ENCODE measurements around the gene RASAL1.

The RASAL1 gene

GRCh38 chr12:113152835-113153814, 17.6 kb upstream of the RASAL1 start (continued):
- TF ChIP-seq ZIC2 (tag by site-specific recombination; IDR thresholded peaks at IDR 0.05): peak; percentile 77
- no peak for TF ChIP-seq ZNF133 (tag by site-specific recombination; IDR thresholded peaks at IDR 0.05)
- no peak for TF ChIP-seq ZBTB49 (tag by site-specific recombination; IDR thresholded peaks at IDR 0.05; ENCODE audit: low read depth)
- no peak; the same call in 1 of the 2 replicates for TF ChIP-seq MEIS1 (CRISPR knock-in tag; IDR thresholded peaks at IDR 0.05; ENCODE audit: borderline replicate concordance)
- TF ChIP-seq ZNF549 (tag by site-specific recombination; IDR thresholded peaks at IDR 0.05): no peak
- peak; percentile 15 for TF ChIP-seq GLIS1 (tag by site-specific recombination; IDR thresholded peaks at IDR 0.05)
- TF ChIP-seq ZNF624 (tag by site-specific recombination; IDR thresholded peaks at IDR 0.05): no peak
- no peak for TF ChIP-seq KLF10 (tag by site-specific recombination; IDR thresholded peaks at IDR 0.05)
- TF ChIP-seq ZEB2 (tag by site-specific recombination; IDR thresholded peaks at IDR 0.05): peak; percentile 42; the same call in 1 of the 2 replicates
- no peak for TF ChIP-seq ZNF747 (tag by site-specific recombination; IDR thresholded peaks at IDR 0.05)
- peak; percentile 53; the same call in 1 of the 2 replicates for TF ChIP-seq SP7 (tag by site-specific recombination; IDR thresholded peaks at IDR 0.05)
- TF ChIP-seq ZNF692 (tag by site-specific recombination; IDR thresholded peaks at IDR 0.05): peak; percentile 100
- no peak for TF ChIP-seq KLF16 (tag by site-specific recombination; IDR thresholded peaks at IDR 0.05)
- TF ChIP-seq ZNF830 (tag by site-specific recombination; IDR thresholded peaks at IDR 0.05; ENCODE audit: low read depth): no peak
- peak; percentile 82; the same call in 1 of the 2 replicates for TF ChIP-seq ZFP37 (tag by site-specific recombination; IDR thresholded peaks at IDR 0.05)
- no peak for TF ChIP-seq ZFP3 (tag by site-specific recombination; IDR thresholded peaks at IDR 0.05; ENCODE audit: low read depth)
- TF ChIP-seq ZNF138 (tag by site-specific recombination; IDR thresholded peaks at IDR 0.05; ENCODE audit: borderline replicate concordance): no peak
- no peak for TF ChIP-seq ZNF184 (tag by site-specific recombination; IDR thresholded peaks at IDR 0.05)
- TF ChIP-seq TSHZ1 (tag by site-specific recombination; IDR thresholded peaks at IDR 0.05; ENCODE audit: borderline replicate concordance): no peak
- TF ChIP-seq ZNF645 (tag by site-specific recombination; IDR thresholded peaks at IDR 0.05): no peak
- TF ChIP-seq ZSCAN4 (tag by site-specific recombination; IDR thresholded peaks at IDR 0.05): no peak
- TF ChIP-seq ZNF654 (tag by site-specific recombination; IDR thresholded peaks at IDR 0.05; ENCODE audit: low read depth): peak; percentile 51
- TF ChIP-seq ZNF157 (tag by site-specific recombination; IDR thresholded peaks at IDR 0.05): no peak
- no peak for TF ChIP-seq RBAK (tag by site-specific recombination; IDR thresholded peaks at IDR 0.05)
- TF ChIP-seq ZNF302 (tag by site-specific recombination; IDR thresholded peaks at IDR 0.05; ENCODE audit: low read depth): no peak
- TF ChIP-seq ZNF341 (tag by site-specific recombination; IDR thresholded peaks at IDR 0.05; ENCODE audit: low read depth): peak; percentile 95
- no peak for TF ChIP-seq BCL11B (tag by site-specific recombination; IDR thresholded peaks at IDR 0.05; ENCODE audit: low read depth)
- TF ChIP-seq ZSCAN23 (tag by site-specific recombination; IDR thresholded peaks at IDR 0.05): no peak
- TF ChIP-seq ZNF514 (tag by site-specific recombination; IDR thresholded peaks at IDR 0.05): no peak
- TF ChIP-seq ZNF426 (tag by site-specific recombination; IDR thresholded peaks at IDR 0.05): no peak
- peak; percentile 96 for TF ChIP-seq ZNF600 (tag by site-specific recombination; IDR thresholded peaks at IDR 0.05)
